Inflammatory macrophage treated with lipopolysaccharide for 1 hour (primary cell): ENCODE data around the gene OR2A2.
"Not testable (repeated sequence)": the region's sequence is repeated elsewhere in the genome, so short reads cannot be mapped to it uniquely, and the experiment has no call there.

ENCODE experiments used
- DNase-seq, 2 donors: peaks; one replicate each; pipeline ENCODE4 v3.0.0-alpha.2; 2020 to 2022

The OR2A2 gene, protein sequence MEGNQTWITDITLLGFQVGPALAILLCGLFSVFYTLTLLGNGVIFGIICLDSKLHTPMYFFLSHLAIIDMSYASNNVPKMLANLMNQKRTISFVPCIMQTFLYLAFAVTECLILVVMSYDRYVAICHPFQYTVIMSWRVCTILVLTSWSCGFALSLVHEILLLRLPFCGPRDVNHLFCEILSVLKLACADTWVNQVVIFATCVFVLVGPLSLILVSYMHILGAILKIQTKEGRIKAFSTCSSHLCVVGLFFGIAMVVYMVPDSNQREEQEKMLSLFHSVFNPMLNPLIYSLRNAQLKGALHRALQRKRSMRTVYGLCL

GRCh38 chr7:144109283-144109682 lies at the start of gene OR2A2:
TSS of gene OR2A2 (plus strand) at chr7:144109583. CDS start at chr7:144109583, 0 bp downstream.
- no peak for DNase-seq

- no peak for DNase-seq
Observed at GRCh38 chr7:144063710-144064109, 45.7 kb upstream of the OR2A2 start.

GRCh38 chr7:144069511-144069910 lies 39.9 kb upstream of the OR2A2 start, which contains the start of gene OR2A25:
TSS of gene OR2A25 (plus strand) at chr7:144069811. CDS start at chr7:144074220, 4,409 bp downstream.
- no peak for DNase-seq

- DNase-seq: no peak
Observed at GRCh38 chr7:144069953-144070352, 39.4 kb upstream of the OR2A2 start.

DNA sequence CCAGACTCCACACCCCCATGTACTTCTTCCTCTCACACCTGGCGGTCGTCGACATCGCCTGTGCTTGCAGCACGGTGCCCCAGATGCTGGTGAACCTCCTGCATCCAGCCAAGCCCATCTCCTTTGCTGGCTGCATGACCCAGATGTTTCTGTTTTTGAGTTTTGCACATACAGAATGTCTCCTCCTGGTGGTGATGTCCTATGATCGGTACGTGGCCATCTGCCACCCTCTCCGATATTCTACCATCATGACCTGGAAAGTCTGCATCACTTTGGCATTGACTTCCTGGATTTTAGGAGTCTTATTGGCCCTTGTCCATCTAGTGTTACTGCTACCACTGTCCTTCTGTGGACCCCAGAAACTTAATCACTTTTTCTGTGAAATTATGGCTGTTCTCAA lies 35.0 kb upstream of the OR2A2 start:
- no peak for DNase-seq

DNA sequence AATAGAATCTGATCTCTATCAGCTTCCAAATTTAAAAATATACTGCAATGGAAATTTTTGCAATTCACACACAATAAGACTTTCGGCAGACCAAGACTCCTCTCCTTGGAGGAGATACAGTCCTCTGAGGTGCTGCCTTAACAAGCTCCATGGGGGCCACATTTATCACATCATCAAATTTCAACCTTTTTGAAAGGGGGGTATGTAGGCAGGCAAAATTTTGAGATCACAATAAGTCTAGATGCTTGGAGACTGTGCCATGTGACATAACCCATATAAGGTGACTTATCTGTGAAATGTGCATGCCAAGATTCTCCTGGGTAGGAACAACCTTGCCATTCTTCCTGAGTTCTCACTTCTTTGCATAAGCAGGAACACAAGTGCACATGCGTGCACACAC lies 23.4 kb upstream of the OR2A2 start, which contains the start of gene OR2A12:
Gene OR2A12, plus strand, starts transcription at position 301 of the 400 bp plus-strand sequence. CDS start 8,830 bp downstream, outside the sequence.
- DNase-seq: no peak

- DNase-seq: no peak
Observed at GRCh38 chr7:144086730-144087129, 22.7 kb upstream of the OR2A2 start.

- no peak for DNase-seq
Observed at GRCh38 chr7:144087230-144087629, 22.2 kb upstream of the OR2A2 start.

DNA sequence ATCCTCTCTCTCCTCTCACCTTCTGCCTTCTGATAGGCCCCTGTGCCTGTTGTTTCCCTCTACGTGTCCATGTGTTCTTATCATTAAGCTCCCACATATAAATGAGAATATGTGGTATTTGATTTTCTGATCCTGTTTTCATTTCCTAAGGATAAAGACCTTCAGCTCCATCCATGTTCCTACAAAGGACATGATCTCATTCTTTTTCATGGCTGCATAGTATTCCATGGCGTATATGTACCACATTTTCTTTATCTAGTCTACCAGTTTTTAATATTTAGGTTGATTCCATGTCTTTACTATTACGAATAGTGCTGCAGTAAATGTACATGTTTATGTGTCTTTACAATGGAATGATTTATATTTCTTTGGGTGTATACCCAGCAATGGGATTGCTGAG lies 18.7 kb upstream of the OR2A2 start:
- no peak for DNase-seq

GRCh38 chr7:144098776-144099175 lies 10.6 kb upstream of the OR2A2 start:
- no peak for DNase-seq

DNA sequence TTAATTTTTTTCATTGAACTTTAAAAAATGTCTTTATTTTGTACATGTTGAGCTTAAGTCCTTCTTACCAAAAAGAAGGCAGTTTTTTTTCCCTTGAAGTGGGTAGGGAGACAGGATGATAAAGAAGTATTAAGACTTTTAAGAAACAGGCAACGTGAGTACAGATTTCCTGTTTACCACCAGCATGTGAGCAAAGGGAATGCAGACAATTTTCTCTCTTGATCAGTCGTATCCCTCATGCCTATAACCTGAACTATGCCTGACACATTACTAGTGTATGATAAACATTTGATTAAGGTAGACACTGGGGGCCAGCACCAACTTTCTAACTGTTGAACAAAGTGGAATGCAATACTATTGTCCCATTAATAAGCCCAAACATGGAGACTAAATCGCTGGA lies 8.8 kb upstream of the OR2A2 start:
- no peak for DNase-seq

- no peak for DNase-seq
Observed at GRCh38 chr7:144102041-144102440, 7.3 kb upstream of the OR2A2 start.

- no peak for DNase-seq
Observed at GRCh38 chr7:144105211-144105610, 4.2 kb upstream of the OR2A2 start.

DNA sequence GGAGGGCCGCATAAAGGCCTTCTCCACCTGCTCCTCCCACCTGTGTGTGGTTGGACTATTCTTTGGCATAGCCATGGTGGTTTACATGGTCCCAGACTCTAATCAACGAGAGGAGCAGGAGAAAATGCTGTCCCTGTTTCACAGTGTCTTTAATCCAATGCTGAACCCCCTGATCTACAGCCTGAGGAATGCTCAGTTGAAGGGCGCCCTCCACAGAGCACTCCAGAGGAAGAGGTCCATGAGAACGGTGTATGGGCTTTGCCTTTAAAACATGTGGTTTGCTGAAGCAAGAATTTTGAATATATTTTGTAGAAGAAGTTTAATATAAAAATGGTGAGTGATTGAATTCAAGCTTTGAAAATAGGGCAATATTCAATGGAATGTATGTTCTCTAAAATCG lies 889 bp downstream of the OR2A2 start:
- DNase-seq: no peak

GRCh38 chr7:144113651-144114050 lies 4.3 kb downstream of the OR2A2 start:
- DNase-seq: no peak

GRCh38 chr7:144118341-144118740 lies 9.0 kb downstream of the OR2A2 start:
- DNase-seq: no peak

- DNase-seq: no peak
Observed at GRCh38 chr7:144122876-144123275, 13.5 kb downstream of the OR2A2 start, which contains the start of gene OR2A14. TSS of gene OR2A14 (plus strand) at chr7:144123176. CDS start at chr7:144129113, 5,937 bp downstream.

- DNase-seq: peak; percentile 53 to 85
Observed at GRCh38 chr7:144127714-144128334, 18.4 kb downstream of the OR2A2 start.

GRCh38 chr7:144129601-144130000 lies 20.2 kb downstream of the OR2A2 start:
- not testable (repeated sequence) for DNase-seq

GRCh38 chr7:144130730-144131129 lies 21.3 kb downstream of the OR2A2 start:
- DNase-seq: no peak

- no peak for DNase-seq
Observed at GRCh38 chr7:144132262-144132661, 22.9 kb downstream of the OR2A2 start.

- peak; percentile 3 to 24 for DNase-seq
Observed at GRCh38 chr7:144133307-144133706, 23.9 kb downstream of the OR2A2 start.

DNA sequence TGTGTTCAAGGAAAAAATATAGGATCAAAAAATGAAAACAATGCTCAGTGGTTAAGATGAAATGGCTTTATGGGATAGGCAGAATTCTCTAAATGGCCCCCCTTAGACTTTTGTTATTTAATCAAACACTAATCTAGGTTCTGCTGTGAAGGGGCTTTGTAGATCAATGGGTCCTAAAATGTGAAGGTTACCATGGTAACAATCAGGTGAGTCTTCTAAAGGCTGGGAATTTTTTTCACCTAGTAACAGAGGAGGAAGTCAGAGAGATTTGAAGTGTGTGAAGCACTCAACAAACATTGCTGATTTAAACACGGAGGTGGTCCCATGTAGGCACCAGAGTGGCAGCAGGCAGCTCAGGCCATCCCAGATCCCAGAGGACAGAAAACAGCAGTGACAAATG lies 24.7 kb downstream of the OR2A2 start:
- no peak for DNase-seq

- no peak for DNase-seq
Observed at GRCh38 chr7:144137501-144137900, 28.1 kb downstream of the OR2A2 start.
